ENCODE results near the gene NAALADL2.
"Not testable (repeated sequence)": the region's sequence is repeated elsewhere in the genome, so short reads cannot be mapped to it uniquely, and the experiment has no call there.

Gene NAALADL2

DNA sequence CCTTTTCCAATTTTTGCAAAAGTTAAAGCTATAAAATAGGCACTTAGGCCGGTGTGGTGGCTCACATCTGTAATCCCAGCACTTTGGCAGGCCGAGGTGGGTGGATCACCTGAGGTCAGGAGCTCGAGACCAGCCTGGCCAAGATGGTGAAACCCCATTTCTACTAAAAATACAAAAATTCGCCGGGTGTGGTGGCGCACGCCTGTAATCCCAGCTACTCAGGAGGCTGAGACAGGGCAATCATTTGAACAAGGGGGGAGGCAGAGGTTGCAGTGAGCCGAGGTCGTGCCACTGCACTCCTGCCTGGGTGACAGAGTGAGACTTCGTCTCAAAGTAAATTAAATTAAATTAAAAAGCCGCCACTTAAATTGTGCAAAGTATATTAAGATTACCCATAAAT is 412.3 kb downstream of the NAALADL2 start:
- not testable (repeated sequence) for DNase-seq

DNA sequence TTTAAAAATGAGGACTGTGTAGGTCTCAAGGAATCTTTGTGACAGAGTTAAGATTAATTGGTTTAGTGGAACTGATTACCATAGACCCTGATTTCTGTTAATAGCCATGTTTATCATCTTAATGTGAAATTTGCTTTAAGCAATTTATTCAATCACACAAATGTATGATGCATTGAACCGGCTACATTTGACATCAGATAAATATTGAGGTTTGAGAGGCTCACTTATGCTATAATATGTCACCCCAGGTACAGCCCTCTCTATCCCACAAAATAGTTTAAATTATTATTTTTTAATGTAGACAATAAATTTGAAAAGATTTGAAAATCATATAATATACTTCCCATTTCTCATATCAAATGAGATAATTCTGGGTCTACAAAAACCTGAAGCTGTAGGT is 413.3 kb downstream of the NAALADL2 start:
- DNase-seq: no peak

DNA sequence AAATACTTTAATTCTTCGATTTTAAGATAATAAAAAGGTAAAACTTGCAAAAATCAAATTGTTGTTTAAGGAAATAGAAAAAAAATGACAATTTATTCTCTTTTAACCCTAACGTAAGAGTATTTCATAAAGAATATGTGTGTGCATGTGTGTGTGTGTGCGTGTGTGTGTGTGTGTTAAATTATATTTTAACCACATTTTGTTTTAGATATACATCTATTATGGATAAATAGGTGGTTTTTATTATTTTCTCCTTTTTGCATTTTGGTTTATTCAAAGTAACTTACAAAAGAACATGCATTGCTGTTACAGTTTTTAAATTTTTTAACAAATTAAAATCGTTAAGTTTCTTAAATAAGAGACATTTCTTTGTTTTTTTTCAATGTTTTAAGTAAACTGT is 414.4 kb downstream of the NAALADL2 start:
- DNase-seq: no peak

DNA sequence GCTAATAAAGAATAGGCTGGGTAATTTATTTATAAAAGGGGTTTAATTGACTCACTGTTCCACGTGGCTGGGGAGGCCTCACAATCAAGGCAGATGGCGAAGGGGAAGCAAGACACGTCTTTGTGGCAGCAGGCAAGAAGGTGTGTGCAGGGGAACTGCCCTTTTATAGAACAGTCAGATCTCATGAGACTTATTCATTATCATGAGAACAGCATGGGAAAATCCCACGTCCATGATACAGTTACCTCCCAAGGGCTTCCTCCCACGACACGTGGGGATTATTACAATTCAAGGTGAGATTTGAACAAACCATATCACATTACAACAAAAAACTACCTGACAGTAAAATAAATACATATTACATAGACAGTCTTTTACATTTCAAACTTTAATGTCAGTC is 414.9 kb downstream of the NAALADL2 start:
- peak; percentile 8 for DNase-seq

DNA sequence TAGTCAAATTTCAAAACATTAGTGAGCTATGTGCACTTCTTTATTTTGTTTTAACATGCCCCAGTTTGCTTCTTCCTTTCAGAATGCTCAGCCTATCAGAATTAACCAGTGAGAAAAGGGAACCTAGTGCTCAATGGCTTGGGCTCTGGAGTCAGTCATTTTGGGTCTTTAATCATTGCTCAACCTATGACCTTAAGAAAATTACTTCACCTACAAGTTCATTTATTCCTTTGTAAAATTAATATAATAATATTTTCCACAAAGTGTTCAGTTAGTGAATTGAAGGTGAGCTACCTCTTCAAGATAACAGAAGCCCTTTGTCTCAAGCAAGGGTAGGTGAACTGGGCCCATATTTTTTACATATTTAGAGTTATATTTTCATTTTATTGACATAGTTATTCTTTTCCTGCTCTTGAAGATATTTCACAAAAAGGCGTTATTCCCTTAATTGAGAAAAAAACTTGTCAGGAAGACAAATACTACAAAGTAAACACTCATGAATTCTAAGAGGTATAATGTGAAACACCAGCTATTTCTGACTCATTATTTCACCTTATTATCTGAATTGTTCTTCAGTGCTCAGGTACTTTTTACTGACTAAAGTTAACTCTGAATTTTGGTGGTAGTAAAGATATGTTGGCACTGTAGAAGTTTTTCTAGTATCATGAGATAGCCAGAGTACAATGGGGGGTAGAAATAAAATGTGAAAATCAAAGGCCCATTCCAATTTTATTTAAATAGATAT is 415.5 kb downstream of the NAALADL2 start:
- no peak for DNase-seq

DNA sequence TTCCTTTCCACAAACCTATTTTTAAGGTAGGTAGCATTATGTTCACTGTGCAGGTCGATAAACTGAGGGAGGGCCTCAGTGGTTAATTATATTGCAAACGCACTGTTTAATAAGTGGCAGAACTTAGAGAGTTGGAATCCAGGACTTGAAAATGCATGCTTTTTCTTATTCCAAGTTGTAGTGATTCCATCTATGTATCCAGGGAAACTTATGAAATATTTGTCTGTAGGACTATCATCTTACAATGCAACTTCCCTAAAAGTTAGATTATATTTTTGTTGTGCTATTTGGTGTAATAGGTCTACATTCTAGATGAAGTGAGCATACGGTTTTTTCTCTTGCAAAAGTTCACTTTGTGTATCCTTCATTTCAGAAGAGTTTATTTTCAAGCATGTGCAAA is 419.5 kb downstream of the NAALADL2 start:
- no peak for DNase-seq

DNA sequence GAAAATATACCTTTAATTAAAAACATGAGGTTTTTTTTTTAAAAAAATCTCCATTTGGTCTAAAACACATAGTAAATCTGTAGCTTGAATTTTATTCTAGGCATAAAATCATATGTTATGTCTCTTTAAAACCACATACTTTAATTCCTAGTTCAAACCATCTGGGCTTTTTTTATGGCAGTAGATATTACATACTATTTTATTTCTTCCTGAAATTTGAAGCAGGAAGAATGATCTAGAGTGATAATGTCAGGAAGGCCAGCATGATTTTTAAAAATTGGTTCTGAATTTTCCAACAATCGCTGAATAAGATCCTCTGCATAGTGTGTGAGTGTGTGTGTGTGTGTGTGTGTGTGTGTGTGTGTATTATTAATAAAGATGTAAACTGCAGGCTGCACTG is 420.3 kb downstream of the NAALADL2 start:
- DNase-seq: no peak

DNA sequence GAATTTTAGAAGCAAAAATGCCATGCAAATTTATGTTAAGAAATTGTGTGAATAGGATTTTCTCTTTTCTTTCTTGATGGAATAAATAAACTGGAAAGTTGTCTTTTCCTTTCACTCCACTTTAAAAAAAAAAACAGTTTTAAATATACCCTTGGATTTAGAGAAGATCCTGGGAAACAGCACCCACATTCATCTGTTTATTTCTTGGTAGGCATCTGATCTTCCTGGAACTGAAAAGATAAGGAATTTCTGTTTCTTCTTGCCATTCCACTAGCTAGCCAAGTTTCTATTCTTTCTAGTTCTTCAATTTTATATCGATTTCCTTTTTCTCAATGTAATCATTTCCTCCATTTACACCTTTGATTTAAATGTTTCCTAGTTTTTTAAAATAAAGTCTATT is 420.8 kb downstream of the NAALADL2 start:
- DNase-seq: no peak

DNA sequence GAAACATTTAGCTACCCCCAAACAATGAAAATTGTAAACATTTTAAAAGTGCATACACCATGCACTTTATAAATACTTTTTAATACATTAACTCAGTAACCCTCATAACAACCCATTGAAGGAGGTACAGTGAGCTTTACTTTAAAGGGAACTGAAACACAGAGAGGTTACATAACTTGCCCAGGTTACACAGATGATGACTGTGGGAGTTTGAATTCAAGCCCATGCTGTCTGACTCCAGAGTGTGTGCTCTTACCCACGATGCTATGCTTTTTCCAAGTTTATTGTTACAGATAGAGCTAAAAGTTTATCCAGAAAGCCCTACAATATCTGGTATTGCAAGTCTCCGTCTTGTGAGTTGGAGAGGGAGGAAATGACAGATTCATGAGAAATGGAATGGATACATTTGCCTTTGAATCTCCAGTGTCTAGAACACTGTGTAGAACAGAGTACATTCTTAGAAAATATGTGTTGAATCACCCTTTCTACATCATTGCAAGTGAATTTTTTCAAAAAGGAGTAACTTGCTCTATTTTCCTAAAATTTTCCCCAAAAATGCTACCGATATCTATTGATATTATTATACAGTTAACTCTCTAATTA is 428.3 kb downstream of the NAALADL2 start:
- no peak for DNase-seq

DNA sequence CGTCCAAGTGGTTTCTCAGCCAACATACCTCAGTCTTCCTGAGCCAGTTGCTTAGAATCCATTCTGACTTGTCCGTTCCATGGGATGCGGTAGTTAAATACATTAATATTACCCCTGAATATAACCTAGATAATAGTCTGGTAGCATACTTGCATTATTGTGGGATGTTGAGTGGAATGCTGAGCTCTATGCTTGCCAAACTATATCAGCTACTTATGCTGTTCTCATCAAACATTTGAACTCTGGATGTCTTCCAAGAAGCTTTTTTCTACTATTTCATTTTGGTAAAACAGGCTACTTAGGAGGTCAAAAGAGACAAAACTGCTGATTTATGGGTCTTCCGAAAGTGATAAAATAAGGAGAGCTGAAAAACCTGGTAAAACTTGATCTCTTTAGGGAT is 429.5 kb downstream of the NAALADL2 start:
- no peak for DNase-seq

DNA sequence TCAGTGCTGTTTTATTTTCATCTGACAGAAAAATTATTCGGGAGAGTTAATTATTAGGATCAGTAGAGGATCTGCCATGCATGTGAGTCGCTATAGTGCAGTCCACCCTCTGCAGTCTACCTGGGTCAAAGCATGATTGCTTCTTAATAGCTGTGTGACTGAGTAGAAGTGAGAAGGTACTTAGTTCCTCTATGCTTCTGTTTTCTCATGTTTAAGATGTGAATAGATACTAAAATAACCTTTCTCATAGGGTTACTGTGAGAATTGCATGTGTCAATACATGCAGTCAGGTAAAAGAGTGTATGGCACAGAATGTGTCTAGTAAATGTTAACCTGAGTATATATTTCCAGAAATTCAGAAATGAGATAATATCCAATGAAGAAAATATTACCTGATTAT is 435.7 kb downstream of the NAALADL2 start:
- no peak for DNase-seq

DNA sequence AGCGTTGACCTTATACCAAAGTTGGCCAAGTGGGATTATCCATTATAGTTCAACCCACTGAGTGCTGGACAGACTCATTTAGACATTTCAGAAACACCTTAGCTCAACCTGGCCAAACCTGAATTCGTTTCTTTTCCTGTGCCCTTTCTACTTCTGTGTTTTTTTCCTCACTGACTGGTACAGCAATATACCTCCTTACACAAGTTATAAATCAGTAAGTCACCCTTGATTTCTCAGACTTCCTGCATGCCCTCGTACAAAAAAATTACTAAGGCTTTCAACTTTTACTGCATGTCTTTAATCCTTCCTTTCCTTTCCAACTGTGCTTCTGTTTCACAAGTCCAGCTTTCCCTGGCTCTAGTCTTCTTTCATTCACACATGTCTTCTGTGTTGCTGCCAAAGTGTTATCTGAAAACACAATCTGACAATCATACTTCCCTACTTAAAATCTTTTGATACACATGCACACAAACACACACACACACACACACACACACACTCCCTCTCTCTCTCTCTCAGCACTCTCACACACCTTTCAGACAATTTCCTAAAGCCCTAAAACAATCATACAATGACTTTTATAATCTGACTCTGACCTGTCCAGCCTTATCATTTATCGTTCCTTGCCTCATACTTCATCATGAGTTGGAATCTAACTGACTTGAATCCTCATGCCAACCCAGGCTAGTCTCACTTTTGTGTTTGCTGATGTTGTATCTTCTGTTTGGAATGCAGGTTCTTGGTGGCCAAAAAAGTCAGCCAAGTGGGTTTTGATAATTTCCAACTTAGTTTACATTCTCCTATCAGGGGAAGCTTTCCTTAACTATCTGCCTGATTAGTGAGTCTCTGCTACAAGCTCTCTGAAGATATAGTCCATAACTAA is 436.4 kb downstream of the NAALADL2 start:
- no peak for DNase-seq

DNA sequence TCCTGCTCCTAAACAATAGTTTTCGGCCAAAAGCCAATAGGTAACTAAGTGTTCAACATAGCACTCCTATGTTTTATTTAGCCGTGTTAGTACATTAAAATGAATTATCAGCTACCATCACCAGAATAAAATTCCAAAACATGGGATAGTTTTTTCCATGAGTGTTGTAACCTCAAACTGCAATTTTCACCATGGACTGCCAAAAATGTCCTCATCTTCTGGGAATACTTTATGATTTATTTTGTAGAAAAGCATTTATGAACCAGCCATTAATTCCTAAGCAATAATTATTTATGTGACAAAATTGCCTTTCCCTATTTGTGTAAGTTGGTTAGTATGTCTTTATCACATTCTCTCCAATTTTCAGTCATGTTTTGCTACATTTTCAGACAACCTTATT is 438.1 kb downstream of the NAALADL2 start:
- no peak for DNase-seq

DNA sequence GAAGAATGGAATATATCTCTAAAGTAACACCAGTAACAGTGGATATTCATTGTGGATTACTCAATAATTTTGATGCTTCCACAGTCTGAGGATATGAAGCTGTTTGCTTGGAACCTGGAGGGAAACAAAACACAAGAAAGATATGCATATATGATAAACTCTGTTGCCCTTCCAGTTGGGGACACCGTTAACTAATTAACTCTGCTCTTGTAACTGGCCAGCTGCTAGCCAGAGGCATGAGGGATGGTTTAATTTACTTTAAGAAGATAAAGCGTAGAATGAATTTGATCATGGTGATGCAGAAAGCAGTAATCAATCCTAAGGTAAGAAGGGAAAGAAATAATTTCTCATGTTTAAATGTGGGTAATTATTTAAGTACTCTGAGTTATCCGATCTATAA is 442.6 kb downstream of the NAALADL2 start:
- DNase-seq: no peak

DNA sequence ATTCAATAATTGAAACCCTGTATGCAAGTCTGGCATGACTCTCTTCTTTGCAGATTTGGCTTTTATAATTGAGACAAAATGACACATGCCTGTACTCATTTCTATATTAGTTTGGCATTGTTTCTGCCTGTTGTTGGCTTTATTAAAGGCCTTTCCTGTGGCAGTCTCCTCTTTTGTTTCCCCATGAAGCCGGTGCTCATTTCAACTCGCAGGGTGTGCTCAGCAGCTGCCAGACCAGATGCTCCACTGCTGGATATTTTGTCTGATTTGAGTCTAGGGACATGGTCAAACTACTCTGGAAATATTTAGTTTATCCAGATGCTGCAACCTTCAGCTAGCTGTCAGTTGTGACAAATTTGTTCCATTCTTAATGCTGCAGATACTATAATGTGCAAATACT is 445.3 kb downstream of the NAALADL2 start:
- peak; percentile 81 for DNase-seq

DNA sequence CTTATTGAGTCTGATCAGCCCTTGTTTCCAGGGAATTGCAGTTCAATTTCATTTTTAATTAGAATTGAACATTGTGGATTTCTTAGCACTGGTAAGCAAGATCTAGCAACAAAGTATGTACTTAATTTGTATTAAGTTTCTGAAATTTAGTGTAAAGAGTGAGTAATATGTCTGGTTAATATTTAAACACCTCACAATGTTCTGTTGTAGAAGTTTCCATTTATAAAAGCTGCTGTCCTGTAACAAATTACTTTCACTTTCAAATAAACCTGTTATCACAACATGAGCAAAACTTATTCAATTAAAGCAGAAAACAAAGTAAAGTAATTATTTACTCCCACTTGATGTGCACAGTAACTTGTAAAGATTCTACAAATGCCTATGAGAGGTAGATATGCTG is 448.5 kb downstream of the NAALADL2 start:
- no peak for DNase-seq

DNA sequence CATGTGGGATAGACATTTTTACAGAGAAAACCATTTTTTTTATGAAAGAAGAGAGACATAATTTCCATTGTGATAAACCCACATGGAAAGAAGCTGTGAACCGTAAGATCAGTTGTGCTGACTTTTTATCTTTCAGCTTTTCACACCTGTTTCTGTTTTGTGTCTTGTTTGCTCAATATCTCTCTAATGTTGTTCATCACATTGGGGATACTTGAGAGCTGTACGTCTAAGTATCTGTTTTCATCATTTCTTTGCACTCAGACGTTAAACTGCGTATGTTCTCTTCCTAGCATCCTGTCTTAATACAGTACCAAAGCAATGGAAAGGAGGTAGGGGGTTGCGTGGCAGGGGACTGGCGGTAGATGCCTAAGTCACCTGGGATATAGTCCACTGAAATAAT is 449.0 kb downstream of the NAALADL2 start:
- DNase-seq: no peak

DNA sequence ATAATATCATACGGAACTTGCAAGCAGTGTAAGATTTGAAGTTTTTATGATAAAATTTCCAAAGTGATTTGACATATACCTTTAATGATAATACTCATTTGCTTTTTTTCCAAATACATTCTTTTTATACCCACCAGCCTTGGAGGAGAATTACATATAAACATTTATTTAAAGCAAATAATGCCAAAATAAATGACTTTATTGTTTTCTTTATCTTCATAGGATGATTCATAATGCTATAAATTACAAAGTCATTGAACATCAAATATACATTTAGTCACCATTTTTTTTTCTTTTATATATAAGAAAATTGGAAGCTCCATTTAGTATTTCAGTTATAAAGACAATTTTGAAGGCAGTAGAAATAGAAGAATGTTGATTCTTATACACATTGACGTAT is 450.9 kb downstream of the NAALADL2 start:
- no peak for DNase-seq

DNA sequence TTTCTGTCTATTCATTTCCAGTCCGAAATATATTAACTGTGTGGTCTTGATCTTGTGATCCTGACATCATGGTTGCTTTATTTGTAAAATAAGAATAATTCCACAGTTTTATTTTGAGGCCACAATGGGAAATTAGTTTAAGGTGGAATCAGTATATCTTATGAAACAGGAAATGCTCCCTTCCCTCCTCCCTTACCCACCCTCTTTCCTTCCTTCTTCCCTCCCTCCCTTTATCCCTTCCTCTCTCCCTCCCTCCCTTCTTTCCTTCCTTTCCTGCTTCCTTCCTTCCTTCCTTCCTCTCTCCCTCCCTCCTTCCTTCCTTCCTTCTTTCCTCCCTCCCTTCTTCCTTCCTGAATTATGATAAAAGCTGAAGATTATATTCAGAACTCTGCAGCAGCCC is 452.3 kb downstream of the NAALADL2 start:
- DNase-seq: no peak

DNA sequence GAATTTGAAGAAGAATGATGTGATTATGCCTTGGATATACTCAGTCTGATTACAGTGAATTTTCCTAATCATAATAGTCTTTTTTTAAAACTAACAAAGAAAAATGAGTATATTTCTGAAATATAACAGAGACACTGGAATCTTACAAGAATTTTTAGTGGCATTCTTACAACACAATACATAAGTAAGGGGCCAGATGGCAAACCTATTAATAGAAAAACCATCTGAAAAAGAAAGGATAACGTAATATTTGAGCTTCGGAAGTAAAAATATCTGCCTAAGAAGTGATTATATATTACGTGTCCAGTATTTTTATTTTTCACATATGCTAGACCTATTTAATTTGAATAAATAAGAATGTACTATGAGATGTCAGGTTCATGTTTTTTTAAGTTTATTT is 452.8 kb downstream of the NAALADL2 start:
- no peak for DNase-seq

DNA sequence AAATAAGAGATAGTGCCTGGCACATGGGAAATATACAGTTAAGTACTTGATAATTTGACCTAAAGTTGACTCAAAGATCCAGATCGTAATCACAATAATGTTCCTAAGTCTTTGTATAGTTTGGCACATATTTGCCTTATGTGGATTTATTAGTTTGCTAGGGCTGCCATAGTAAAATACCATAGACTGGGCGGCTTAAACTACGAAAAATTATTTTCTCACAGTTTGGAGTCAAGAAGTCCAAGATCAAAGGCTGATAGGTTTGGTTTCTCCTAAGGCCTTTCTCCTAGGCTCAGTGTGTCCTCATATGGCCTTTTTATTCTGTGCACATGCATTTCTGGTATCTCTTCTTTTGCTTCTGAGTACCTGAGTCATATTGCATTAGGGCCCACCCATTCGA is 453.7 kb downstream of the NAALADL2 start:
- DNase-seq: no peak

DNA sequence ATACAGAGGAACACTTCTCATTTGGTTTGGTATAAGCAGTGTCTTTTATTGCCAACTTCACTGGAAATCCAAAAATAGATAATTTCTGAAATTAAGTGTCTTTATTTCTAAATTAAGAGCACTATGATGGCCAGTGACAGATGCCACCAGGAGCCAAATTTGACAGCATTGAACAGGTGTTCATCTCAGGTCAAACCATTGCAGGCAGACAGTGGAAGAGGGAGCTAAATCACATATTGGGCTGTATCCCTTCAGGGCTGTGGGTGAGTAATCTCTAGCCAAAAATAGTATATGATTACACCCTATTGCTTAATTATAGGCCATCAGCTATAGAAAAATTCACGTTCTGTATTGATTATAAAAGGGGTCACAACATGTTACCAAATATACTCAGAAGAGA is 457.7 kb downstream of the NAALADL2 start:
- DNase-seq: no peak

DNA sequence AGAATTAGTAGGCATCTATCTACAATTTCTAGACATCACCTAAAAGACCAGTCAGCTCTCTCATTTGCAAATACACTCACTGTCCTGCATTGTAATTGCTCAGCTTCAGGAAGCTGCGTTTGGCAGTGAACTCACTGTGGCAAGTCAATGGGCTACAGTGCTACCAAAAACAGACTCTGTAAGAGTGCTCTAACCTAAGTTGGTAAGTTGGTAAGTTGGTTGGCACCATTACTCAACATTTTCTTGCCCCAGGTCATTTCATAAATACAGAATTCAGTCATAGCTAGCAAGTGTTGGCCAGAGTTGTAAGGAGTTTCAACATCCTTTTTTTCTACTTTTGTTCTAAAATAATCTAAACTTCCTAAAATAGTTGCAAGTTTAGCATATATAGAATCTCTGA is 466.3 kb downstream of the NAALADL2 start:
- no peak for DNase-seq

DNA sequence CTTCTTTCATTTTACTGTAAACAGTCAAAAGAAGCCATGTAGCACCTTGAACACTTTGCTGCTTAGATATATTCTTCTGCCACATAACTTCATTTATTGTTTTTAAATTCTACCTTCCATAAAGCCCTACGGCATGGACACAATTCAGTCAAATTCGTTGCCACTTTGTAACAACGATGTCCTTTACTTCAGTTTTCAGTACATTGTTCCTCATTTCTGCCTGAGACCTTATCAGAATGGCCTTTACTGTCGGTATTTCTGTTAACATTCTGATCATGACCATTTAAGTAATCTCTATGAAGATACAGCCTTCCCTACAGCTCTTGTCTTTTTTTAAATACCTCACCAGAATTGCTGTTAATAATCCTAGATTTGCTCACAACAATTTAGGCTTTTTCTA is 466.9 kb downstream of the NAALADL2 start:
- no peak for DNase-seq

Measured in COR-L47 (cell line).